Effector CD8-positive, alpha-beta T cell (primary cell): Measurements from ENCODE around the gene IZUMO1R.
"Not testable (repeated sequence)": the region's sequence is repeated elsewhere in the genome, so short reads cannot be mapped to it uniquely, and the experiment has no call there.

Experiments used
- DNase-seq: peaks from one replicate; lab custom pipeline; 2025; lab: John Stamatoyannopoulos, UW

The IZUMO1R gene

DNA sequence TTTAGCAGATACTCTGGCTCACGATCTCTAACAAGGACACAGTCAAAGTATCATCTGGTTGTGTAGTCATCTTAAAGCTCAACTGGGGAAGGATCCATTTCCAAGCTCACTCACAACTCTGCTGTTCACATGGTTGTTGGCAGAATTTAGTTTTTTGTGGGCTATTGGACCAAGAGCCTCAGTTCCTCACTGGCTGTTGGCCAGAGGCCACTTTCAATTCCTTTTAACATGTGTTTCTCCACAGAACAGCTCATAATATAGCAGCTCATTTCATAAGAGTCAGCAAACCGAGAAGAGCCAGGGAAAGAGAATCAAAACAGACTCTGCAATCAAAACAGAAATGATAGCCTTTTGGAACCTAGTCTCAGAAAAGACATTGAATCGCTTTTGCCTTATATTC is 22.6 kb downstream of the IZUMO1R start:
- no peak for DNase-seq

DNA sequence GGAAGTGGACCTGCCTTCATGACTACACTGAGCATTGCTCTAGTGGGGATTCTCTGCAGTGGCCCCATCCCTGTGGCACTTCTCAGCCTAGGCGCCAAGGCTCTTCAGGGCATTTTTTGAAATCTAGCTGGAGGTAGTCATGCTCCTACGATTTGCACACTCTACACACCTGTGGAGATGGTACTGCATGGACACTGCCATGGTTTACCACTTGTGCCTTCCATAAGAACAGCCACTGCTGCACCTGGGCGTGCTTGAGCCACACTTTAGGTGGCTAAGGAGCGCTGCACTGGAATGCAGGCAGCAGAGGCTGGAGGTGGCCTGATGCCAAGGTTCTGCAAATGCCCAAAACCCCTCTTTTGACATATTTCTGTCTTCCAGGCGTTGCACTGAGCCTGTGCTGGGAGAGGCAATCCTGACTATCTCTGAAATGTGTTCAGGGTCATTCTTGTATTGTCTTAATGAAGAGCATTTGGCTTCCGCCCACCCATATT is 24.3 kb downstream of the IZUMO1R start:
- DNase-seq = no peak

DNA sequence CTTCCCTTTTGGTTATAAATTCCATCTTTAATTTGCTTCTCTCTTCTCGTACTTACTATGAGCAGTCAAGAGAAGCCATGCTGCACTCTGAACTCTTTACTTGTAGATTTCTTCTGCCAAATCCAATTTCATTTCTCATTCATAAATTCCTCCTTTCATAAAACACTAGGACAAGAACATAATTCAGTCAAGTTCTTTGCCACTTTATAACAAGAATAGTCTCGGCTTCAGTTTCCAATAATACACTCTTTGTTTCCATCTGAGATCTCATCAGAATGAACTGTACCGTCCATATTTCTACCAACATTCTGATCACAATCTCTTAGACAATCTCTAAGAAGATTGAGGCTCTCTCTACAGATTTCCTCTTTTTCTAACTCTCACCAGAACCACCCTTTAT is 25.1 kb downstream of the IZUMO1R start:
- DNase-seq = no peak

DNA sequence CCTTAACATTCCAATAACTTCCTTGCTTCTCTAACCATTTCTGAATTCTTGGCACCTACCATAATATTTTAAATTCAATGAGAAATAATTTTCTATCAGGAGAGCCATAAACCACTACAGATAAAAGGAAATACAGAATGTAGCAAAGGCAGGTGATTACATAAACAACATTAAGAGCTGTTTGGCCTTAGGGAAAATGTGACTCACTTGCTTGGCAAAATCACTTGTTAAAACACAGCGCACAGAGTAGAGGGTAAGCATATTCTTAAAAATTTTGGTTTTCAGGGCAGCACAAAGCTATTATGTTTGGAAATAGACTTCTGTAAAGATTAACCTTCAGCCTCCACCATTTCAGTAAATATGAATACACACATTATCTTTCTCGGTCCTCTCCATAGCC is 26.4 kb downstream of the IZUMO1R start:
- DNase-seq = no peak

DNA sequence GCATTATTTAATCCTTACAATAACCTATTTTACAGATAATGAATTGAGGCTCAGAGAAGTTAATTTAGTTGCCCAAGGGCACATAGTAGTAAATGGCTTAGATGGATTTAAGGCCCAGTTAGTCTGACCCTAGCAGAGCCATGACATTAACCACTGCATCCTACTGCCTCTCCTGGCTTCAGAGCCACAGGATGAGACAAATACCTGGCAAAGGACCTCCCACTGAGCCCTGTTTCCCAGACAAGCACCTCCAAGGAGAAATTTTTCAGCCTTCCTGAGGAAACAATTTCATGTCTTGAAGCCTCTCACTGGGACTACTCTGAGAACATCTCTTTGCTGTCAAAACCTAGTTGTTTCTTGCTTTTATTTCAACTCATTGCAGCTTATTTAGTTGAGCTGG is 28.4 kb downstream of the IZUMO1R start:
- no peak for DNase-seq

DNA sequence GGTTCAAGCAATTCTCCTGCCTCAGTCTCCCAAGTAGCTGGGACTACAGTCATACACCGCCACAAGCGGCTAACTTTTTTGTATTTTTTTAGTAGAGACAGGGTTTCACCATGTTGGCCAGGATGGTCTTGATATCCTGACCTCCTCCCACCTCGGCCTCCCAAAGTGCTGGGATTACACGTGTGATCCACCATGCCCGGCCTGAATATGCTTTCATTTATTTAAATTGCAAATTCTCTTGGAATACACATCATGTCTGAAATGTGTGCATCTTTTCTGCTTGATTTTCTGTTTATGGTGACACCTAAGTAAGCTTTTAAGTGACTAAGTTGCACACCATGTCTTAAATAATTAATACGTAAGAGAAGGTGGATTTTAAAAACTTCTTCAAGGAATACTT is 31.7 kb downstream of the IZUMO1R start:
- no peak for DNase-seq

DNA sequence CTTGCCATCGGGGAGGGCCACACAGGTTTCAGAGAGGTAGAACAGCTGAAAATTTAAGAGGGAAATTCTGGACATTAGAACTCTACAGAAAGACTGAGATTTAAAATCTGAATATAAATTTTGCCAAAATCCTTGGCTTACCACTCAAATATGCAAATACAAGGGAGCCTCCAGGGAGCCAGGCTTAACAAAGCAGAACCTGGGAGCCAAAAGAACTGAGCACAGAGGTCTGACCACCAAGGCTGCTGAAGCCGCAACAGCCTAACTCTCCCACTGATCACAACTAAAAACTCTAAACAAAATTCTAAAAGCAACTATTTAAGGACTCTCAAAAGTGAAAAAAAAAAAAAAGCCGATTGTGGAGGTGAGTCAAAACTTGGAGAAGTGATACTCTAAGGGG is 34.3 kb downstream of the IZUMO1R start:
- no peak for DNase-seq

DNA sequence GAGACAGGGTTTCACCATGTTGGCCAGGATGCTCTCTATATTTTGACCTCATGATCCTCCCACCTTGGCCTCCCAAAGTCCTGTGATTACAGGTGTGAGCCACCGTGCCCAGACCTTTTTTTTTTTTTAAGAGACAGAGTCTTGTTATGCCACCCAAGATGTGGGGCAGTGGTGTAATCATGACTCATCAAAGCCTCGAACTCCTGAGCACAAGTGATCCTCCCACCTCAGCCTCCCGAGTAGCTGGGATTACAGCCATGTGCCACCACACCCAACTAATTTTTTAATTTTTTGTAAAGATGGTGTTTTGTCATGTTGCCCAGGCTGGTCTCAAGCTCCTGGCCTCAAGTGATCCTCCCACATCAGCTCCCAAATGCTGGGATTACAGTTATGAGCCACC is 37.9 kb downstream of the IZUMO1R start:
- no peak for DNase-seq

DNA sequence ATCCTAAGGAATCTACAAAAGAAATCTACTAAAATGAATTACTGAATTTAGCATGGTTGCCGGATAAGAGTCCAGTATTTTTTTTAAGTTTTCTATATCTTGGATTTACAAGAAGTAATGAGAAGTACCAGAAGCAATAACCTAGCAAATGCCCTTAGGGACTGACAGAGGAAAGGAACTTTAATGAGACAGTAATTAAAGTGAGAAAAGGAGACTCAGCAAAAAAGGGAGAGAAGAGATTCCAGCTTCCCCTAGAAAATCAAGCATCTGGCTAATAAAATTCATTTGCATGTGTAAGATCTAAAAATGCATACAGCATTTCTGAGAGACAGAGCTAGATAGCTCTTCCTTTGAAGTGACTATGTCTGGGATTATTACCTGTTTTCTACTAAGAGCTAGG is 39.1 kb downstream of the IZUMO1R start:
- no peak for DNase-seq

DNA sequence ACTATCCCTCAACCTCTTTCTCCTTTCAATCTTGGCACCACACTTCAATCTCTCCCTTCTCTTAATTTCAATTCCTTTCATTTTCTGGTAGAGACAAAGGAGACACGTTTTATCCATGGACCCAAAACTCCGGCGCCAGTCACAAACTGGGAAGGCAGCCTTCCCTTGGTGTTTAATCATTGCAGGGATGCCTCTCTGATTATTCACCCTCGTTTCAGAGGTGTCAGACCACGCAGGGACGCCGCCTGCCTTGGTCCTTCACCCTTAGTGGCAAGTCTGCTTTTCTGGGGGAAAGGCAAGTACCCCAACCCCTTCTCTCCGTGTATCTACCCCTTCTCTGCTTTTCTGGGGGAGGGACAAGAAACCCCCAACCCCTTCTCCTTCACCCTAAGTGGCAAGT is 41.9 kb downstream of the IZUMO1R start:
- DNase-seq = not testable (repeated sequence)

DNA sequence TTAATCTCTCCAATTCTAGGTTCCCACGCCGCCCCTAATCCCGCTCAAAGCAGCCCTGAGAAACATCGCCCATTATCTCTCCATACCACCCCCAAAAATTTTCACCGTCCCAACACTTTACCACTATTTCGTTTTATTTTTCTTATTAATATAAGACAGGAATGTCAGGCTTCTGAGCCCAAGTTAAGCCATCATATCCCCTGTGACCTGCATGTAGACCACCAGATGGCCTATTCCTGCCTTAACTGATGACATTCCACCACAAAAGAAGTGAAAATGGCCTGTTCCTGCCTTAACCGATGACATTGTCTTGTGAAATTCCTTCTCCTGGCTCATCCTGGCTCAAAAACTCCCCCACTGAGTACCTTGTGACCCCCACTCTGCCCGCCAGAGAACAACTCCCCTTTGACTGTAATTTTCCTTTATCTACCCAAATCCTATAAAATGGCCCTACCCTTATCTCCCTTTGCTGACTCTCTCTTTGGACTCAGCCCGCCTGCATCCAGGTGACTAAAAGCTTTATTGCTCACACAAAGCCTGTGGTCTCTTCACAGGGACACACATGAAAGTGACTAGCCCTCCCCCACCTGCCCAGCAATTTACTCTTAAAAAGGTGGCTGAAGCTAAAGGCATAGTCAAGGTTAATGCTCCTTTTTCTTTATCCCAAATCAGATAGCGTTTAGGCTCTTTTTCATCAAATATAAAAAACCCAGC is 46.6 kb downstream of the IZUMO1R start:
- not testable (repeated sequence) for DNase-seq
